Thyroid gland (tissue), 4 donors: ENCODE data around the gene PNKP. TPM values are rescaled to one million over a fixed set of nuclear protein-coding genes. Genes with fewer than 3 reads are reported as not detected.

Experiments
- DNase-seq, 2 donors: peaks; one replicate each; pipeline ENCODE4 v3.0.0-alpha.2; 2019
- H3K27ac ChIP-seq, 3 donors: fragments of 200-600 bp; sonication (generic); 1 replicate in 2 of 3; 2 replicates in 1 of 3; pipeline ENCODE4 v1.5.1; 2016 to 2019; ENCODE audit warnings: mild to moderate bottlenecking in 1 of 3, moderate library complexity in 1 of 3
- H3K27me3 ChIP-seq: fragments of 200-600 bp; sonication (generic); one replicate; pipeline ENCODE4 v1.5.1; 2019
- H3K36me3 ChIP-seq, 2 donors: fragments of 200-600 bp; sonication (generic); one replicate each; pipeline ENCODE4 v1.5.1; 2016 to 2019
- H3K4me1 ChIP-seq, 2 donors: fragments of 200-600 bp; sonication (generic); one replicate each; pipeline ENCODE4 v1.5.1; 2017 to 2019
- H3K4me3 ChIP-seq, 3 donors: fragments of 200-600 bp; sonication (generic); replicated peaks in 1 of 3; 1 replicate in 2 of 3; 2 replicates in 1 of 3; pipeline ENCODE4 v1.5.1; 2016; ENCODE audit warnings: mild to moderate bottlenecking in 1 of 3
- H3K9me3 ChIP-seq: fragments of 200-600 bp; sonication (generic); one replicate; pipeline ENCODE4 v1.5.1; 2017
- POLR2A ChIP-seq, 2 donors: fragments of 450-650 bp; IDR thresholded peaks; one replicate each; pipeline ENCODE4 v1.6.1; 2017; ENCODE audit warnings: antibody characterized with exemption in 2 of 2, mild to moderate bottlenecking in 2 of 2, moderate library complexity in 1 of 2
- WGBS, 2 donors: methylation state at CpG; one replicate each; pipeline ENCODE4 v1.1.5; 2017; 5-methylcytosine and 5-hydroxymethylcytosine counted together
- intact Hi-C: fragments of 100-400 bp; cut with DNase I; formaldehyde crosslinking; loops from one replicate; pipeline ENCODE4 v1.15.1; 2023
- total RNA-seq, 4 donors: library from RNA; depleted of rRNA; stranded (reverse); fragments of >200 nt; gene quantifications; one replicate each; pipeline ENCODE4 v1.2.3, GENCODE V29; 2016
- TF ChIP-seq, protein P1 (sequence below), 6 experiments: fragments of 200-600 bp in 3 of 6; fragments of 450-650 bp in 3 of 6; sonication (generic) in 3 of 6; IDR thresholded peaks; one replicate each; pipeline ENCODE4 v1.5.1; 2016 to 2019; ENCODE audit warnings: antibody characterized with exemption in 6 of 6, mild to moderate bottlenecking in 2 of 6, inconsistent platforms in 1 of 6, moderate library complexity in 1 of 6

The PNKP gene
- total RNA-seq, 4 donors from 2014 or later: 54.6 to 124 (median 84.3) TPM

DNA sequence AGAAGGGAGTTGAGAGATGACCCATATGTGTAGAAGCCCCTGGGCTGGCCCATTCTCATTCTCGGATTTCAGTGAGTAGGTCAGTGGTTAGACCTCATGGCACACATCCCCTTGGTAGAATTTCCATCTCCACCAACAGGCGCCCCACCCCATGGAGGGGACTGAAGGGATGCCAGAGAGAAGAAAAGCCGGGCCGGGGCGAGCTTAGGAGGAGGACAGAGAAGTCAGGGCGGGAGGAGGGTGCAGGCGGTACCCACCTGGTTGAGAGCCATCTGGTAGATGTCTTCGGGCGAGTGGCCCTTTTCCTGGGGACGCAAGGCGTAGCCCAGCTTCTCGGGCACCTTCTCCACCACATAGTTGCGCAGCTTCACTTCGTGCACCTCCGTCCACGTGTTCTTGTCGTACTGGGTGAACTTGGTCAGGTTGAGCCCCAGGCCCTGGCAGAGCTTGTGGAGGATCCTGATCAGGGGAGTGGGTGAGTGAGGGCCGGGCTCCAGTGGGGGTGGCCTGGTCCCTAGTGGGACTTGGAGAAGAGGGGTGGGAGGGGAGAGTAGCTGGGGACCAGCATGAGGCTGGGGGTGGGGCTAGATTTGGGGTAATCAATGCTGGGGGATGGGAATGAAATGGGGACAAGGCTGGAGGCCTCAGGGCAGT, 26.8 kb upstream of the PNKP start:
- Histone ChIP-seq H3K27ac (no peak overlapping the region), H3K27me3 (no peaks in the 10 kb centered on the region), H3K4me1 (peaks cover 5 to 23% of the 10 kb centered on the region in 2 donors), H3K36me3 (no peaks in the 10 kb centered on the region), H3K9me3 (no peaks in the 10 kb centered on the region), H3K4me3 (no peak overlapping the region)
- no peak for DNase-seq
- intact Hi-C loops: no loop called here
- 93 to 94% methylated on average over 18 of the region's 18 CpGs for WGBS, 2 donors
- TF ChIP-seq, protein P1, sequence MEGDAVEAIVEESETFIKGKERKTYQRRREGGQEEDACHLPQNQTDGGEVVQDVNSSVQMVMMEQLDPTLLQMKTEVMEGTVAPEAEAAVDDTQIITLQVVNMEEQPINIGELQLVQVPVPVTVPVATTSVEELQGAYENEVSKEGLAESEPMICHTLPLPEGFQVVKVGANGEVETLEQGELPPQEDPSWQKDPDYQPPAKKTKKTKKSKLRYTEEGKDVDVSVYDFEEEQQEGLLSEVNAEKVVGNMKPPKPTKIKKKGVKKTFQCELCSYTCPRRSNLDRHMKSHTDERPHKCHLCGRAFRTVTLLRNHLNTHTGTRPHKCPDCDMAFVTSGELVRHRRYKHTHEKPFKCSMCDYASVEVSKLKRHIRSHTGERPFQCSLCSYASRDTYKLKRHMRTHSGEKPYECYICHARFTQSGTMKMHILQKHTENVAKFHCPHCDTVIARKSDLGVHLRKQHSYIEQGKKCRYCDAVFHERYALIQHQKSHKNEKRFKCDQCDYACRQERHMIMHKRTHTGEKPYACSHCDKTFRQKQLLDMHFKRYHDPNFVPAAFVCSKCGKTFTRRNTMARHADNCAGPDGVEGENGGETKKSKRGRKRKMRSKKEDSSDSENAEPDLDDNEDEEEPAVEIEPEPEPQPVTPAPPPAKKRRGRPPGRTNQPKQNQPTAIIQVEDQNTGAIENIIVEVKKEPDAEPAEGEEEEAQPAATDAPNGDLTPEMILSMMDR (IDR thresholded peaks at IDR 0.05): no peak
- TF ChIP-seq POLR2A (IDR thresholded peaks at IDR 0.05): no peak

DNA sequence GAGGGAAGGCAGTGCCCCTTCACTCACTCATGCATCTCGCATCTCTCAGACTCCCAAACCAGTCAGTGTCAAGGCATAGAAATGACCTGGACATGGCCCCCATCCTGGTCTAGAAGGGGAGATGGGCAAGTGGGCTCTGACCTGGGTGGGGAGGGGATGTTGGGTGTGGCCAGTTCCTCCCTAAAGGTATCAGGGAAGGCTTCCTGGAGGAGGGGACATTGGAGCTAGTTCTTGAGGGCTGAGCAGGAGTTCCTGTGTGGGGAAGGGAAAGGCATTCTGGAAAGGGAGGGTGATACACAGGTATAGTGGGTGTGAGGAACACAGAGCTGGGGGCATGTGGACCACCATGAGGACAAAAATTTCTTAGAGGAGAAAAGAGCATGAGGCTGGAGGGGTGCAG, 25.3 kb upstream of the PNKP start:
- intact Hi-C loops: no loop called here
- DNase-seq: no peak
- Histone ChIP-seq H3K27ac (no peak overlapping the region), H3K27me3 (no peaks in the 10 kb centered on the region), H3K4me3 (no peak overlapping the region), H3K9me3 (no peaks in the 10 kb centered on the region), H3K36me3 (no peaks in the 10 kb centered on the region), H3K4me1 (peaks cover 5 to 23% of the 10 kb centered on the region in 2 donors)
- TF ChIP-seq, protein P1 (IDR thresholded peaks at IDR 0.05): no peak
- no peak for TF ChIP-seq POLR2A (IDR thresholded peaks at IDR 0.05)
- 78 to 86% methylated on average over 1 of the region's 1 CpG for WGBS, 2 donors

DNA sequence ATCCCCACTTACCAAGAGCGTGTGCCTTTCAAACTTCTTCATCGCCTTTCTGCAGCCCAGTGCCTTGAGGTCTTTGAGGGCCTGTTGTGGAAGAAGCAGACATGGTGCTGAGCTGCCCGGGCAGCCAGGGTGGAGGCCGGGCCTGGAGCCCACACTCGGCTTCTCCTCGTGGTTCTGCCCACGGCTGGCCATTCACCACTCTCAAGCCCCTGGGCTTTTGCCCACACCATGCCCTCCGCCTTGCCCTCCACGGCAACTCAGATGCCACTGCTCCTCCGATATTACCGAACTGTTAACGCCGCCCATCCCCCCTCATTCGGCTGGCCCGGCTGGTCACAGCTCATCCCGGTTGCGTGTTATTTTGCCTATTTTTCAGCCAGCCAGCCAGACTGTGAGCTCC, 24.0 kb upstream of the PNKP start:
- intact Hi-C loops: no loop called here
- Histone ChIP-seq H3K4me3 (no peak overlapping the region), H3K9me3 (no peaks in the 10 kb centered on the region), H3K4me1 (peaks cover 5 to 12% of the 10 kb centered on the region in 2 donors), H3K27me3 (no peaks in the 10 kb centered on the region), H3K27ac (no peak overlapping the region), H3K36me3 (peaks cover 0 to 1% of the 10 kb centered on the region in 2 donors)
- WGBS, 2 donors: 83 to 85% methylated on average over 17 of the region's 17 CpGs
- DNase-seq: no peak
- TF ChIP-seq, protein P1 (IDR thresholded peaks at IDR 0.05): no peak
- TF ChIP-seq POLR2A (IDR thresholded peaks at IDR 0.05): no peak

DNA sequence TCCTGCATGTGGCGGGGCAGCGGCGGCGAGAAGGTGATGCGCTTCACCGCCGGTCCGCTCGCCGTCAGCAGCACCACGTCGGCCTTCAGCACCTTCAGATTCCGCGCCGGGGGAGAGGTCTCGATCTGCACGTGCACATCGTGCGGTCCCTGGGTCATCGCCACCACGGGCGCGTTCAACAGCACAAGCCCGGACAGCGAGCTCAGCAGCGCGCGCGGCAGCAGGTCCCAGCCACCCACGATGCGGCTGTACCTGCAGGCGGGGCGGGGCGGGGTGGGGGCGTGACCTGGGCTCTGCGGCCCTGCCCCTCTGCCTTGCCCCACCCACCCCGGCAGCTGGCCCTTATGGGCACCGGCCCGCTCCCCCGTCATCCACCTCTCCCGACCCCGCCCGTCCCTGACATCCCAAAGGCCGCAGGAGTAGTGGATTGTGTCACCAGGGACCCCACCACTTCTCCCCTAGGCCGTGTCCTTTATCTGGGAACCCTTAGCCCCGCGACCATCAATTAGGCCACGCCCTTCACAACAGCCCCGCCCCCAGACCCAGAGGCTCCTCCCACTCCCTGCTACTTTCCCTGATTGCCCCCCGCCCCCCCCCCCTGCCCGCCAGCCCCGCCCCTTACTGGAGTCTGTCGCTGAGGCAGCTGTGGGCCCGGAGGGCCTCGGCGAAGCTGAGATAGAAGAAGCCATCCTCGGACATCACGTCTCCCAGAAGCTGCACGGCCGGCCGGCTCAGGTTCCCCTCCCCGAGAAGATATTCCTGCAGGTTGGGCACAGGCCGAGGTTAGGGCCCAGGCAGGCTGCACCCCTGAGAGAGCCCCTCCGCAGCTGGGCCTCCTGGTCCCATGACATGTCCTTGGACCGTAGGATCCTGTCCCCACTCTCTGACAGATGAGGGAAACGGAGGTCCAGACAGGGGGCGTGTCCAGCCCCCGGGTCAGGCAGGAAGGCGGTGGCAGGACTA, 23.3 kb upstream of the PNKP start:
- no peak for TF ChIP-seq POLR2A (IDR thresholded peaks at IDR 0.05)
- TF ChIP-seq, protein P1 (IDR thresholded peaks at IDR 0.05): no peak
- peak; percentile 33 to 50 for DNase-seq
- peaks cover 5 to 12% of the 10 kb centered on the region in 2 donors for H3K4me1 ChIP-seq
- H3K27me3 ChIP-seq: no peaks in the 10 kb centered on the region
- 22 to 34% methylated on average over 12 to 31 of the region's 69 CpGs for WGBS, 2 donors
- no peaks in the 10 kb centered on the region for H3K9me3 ChIP-seq
- H3K4me3 ChIP-seq: peak overlapping the region in 1 of 3 donors; percentile 11
- peaks cover 0 to 6% of the 10 kb centered on the region in 2 donors for H3K36me3 ChIP-seq
- intact Hi-C loops: no loop called here
- H3K27ac ChIP-seq: no peak overlapping the region
